COR-L47 (cell line): ENCODE results near the gene USP27X.

Experiments
- DNase-seq: peaks from one replicate; lab custom pipeline; 2025; lab: John Stamatoyannopoulos, UW

USP27X gene

GRCh38 chrX:49878834-49879655, at the start of gene USP27X:
TSS of gene USP27X (plus strand) at chrX:49879484. CDS start at chrX:49880308, 824 bp downstream.
- peak; percentile 73 for DNase-seq

GRCh38 chrX:49838374-49838773, 40.9 kb upstream of the USP27X start:
- peak; percentile 9 for DNase-seq

DNA sequence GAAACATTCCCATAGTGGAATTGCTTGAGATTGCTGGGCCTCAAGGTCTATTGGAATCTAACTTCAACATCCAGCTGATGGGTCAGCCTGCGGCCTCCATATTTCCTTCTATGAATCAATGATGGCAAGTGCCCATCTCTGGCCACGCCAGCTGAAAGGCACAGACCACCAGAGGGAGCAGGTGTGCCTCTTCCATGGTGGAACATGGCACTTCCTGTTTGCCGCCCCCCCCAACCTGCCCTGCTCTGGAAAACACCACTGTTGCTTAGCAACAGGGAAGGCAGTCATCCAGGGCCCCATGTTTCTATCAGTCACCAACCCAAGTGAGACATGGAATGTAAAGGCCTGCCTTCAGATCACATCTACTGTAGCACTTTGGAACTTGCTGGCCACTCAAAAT, 38.6 kb upstream of the USP27X start:
- DNase-seq, result peak; percentile 87

DNA sequence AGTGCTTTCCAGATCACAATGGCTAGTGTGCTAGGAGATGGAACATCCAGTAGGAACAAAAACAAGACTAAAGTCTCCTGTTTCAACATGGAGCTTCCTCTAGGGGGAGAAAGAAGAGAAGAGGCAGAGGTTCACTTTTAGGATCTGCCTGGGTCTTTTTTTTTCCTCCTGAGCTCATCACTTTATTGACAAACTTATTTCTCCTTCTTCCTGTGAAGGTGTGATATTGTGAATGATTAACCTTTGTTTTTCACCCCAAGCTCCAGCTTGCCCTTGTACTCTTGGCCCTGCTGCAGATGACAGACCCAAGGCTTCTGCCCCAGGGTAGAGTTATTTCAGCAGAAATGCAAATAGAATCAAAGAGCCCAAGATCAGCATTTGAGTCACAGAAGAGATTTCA, 36.7 kb upstream of the USP27X start:
- no peak for DNase-seq

- DNase-seq, result peak; percentile 67
Observed at GRCh38 chrX:49844611-49845010, 34.7 kb upstream of the USP27X start.

DNA sequence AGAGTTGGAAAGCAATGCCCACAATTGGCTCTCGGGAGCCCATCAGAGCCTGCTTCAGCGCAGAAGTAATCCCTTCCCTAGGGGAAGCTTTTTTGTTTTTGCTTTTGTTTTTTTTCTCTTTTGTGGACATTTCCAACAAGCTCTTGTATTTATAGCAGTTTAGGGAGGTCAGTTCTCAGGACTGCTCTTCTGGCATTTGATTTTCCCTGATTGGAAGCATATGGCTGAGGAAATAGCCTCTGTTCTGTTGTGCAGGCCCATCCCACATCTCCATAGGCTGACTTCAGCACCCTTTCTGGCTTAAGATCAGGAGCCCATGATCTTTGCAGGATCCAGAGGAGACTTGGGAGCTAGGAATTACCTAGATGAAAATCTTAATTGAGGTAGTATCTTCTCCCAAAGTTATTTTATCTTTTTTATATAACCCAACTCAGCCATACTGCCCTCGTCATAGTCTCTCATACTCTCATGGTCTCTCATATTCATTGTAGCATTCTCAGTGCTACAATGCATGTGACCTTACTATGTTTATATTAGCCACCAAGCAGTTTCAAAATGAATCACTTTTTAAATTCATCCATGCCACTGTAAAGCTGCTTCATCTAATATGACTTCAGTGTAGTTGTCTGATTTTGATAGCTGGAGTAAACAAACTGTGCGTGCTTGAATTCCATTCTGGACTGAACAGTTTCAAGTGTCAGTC, 33.4 kb upstream of the USP27X start:
- DNase-seq, result no peak

DNA sequence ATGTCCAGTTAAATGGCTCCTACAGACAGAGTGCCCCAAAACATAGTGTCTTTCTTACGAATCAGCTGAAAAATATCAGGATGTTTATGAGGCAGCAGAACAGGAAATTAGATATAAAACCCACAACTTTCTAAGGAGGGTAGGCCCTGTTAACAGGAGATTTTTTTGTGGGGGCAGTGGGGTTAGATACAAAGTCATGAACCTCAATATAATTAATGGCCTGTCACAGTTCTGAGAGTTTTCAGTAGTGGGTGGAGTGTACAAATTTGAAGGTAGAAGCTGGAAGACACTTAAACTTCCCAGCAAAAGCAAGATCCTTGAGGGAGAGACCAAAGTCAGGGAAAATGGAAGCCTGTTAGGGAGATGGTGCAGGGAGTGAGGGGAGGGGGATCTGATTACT, 32.8 kb upstream of the USP27X start:
- no peak for DNase-seq

- no peak for DNase-seq
Observed at GRCh38 chrX:49848275-49848674, 31.0 kb upstream of the USP27X start.

GRCh38 chrX:49850028-49850427, 29.3 kb upstream of the USP27X start:
- no peak for DNase-seq

DNA sequence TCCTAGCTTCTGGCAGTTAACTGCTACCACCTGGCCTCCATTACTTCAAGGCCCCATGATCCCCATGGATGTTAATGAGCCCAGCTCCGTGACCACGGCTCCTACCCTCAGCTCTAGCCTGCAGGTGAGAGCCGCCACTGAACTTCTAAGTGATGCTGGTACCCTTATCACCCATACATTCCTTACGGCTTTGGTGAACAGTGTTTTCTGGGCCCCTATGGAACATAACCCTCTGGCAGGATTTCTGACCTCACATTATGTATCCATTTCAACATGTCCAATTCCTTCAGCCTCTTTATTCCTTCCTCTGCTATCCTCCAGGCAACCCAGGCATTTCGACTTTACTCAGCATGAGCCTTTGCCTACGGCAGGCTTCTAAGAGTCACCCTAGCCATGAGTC, 25.6 kb upstream of the USP27X start:
- DNase-seq, result no peak

DNA sequence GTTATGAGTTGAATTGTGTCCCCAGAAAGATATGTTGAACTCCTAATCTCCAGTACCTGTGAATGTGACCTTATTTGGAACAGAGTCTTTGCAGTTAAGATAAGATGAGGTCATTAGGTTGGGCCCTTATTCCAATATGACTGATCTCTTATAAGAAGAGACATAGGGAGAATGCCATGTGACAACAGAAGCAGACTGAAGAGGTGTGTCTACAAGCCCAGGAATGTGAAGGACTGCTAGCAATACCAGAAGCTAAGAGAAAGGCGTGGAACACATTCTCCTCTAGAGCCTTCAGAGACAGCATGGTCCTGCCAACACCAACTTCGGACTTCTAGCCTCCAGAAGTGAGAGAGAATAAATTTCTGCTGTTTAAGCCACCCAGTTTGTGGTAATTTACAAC, 22.5 kb upstream of the USP27X start:
- no peak for DNase-seq

DNA sequence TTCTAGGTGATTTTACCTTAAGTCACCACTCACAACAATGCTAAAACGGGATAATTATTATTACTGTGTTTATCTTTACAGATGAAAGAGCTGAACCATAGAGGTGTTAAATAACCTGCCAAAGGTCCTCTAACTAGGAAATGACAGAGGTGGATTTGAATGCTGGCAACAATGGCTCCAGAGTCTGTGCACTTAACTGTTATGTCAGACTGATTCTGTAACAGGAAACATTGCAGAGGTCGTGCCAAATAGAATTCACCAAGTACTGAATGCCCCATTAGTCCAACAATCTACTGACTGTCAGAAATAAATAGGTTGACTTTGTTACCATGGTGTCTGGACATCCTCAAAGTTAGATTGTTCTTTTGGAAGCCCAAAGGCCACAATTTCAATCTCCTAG, 20.9 kb upstream of the USP27X start:
- no peak for DNase-seq

GRCh38 chrX:49859491-49859890, 19.8 kb upstream of the USP27X start:
- no peak for DNase-seq

- DNase-seq, result no peak
Observed at GRCh38 chrX:49860867-49861535, 18.3 kb upstream of the USP27X start.

DNA sequence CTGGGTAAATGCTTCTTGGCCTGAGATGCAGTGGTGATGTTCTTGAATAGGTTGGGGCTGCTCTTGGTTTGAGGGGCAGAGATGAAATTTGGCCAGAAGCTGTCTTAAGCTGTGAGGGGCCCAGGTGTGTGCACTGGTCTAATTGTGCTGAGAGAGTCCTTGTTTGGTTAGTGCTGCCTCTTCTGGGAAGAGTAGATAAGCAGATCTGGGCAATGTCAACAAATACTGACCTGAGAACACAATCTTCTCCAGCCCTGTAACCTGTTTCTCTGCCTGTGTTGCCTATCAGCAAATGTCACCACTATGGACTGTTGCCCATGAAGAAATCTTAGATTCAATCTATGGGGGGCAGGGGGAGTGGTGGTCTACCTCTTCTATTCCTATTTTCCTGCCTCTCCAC, 17.2 kb upstream of the USP27X start:
- no peak for DNase-seq

- no peak for DNase-seq
Observed at GRCh38 chrX:49868739-49869138, 10.5 kb upstream of the USP27X start.

- DNase-seq, result peak; percentile 11
Observed at GRCh38 chrX:49876750-49877149, 2.5 kb upstream of the USP27X start.

GRCh38 chrX:49877397-49878101, 1.7 kb upstream of the USP27X start:
- DNase-seq, result no peak

DNA sequence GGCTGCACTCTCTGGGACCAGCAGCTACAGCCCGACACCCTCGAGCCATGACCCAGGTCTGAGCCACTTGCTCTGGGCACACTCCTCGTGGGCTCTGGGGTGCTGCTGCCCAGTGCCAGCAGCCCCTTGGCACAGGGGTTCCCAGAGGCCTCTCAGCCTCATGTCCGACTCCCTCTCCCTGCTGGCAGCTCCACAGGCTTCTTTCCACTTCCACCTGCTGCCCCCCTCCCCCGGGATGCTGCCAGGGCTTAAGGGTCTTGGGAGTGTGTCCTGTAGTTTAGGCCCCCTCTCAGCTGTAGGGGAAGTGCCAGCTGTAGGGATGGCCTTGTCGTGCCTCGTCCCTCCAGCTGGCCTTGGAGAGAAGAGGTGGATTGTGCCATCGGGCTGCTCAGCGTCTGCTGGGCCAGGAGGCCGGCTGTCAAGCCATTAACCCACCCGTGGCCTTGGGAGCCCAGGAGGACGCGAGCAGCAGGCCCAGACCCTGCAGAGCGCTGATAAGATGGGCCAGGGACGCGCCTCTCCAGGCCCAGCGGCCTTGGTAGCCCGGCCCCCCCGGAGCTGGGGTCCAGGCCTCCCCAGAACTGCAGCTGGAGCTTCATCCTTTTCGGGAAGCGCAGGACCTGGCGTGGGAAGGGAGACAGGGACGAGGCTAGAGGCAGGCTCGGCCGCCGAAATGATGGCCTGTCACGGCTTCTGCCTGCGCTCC, 1.0 kb upstream of the USP27X start:
- no peak for DNase-seq

GRCh38 chrX:49879656-49880277, 483 bp downstream of the USP27X start:
- no peak for DNase-seq

- no peak for DNase-seq
Observed at GRCh38 chrX:49880668-49881067, 1.4 kb downstream of the USP27X start.
